SJSA1 (cell line): Measurements from ENCODE around the gene CEP128. TPM values are rescaled to one million over a fixed set of nuclear protein-coding genes. Genes with fewer than 3 reads are reported as not detected.

Experiments
- DNase-seq, 2 experiments: peaks; one replicate each; pipeline ENCODE4 v3.0.0-alpha.2; 2015 to 2020; ENCODE audit warnings: low spot score in 2 of 2, low read depth in 1 of 2
- H3K27ac ChIP-seq: fragments of 250-450 bp; sonication (Bioruptor Pico); 2 replicates; pipeline ENCODE4 v1.5.1; 2020; ENCODE audit warnings: mild to moderate bottlenecking, moderate library complexity
- H3K27me3 ChIP-seq: fragments of 250-450 bp; sonication (Bioruptor Pico); replicated peaks from 2 replicates; pipeline ENCODE4 v1.5.1; 2020; ENCODE audit warnings: mild to moderate bottlenecking, moderate library complexity
- H3K36me3 ChIP-seq: fragments of 250-450 bp; sonication (Bioruptor Pico); 2 replicates; pipeline ENCODE4 v1.5.1; 2020; ENCODE audit warnings: mild to moderate bottlenecking
- H3K4me1 ChIP-seq: fragments of 250-450 bp; sonication (Bioruptor Pico); replicated peaks from 2 replicates; pipeline ENCODE4 v1.6.1; 2021; ENCODE audit warnings: mild to moderate bottlenecking
- H3K4me3 ChIP-seq: fragments of 250-450 bp; sonication (Bioruptor Pico); 2 replicates; pipeline ENCODE4 v1.5.1; 2020; ENCODE audit warnings: mild to moderate bottlenecking
- H3K9me3 ChIP-seq: fragments of 250-450 bp; sonication (Bioruptor Pico); replicated peaks from 2 replicates; pipeline ENCODE4 v1.5.1; 2020; ENCODE audit warnings: mild to moderate bottlenecking
- total RNA-seq: library from RNA; depleted of rRNA; stranded (reverse); fragments of >200 nt; shearing (Covaris generic); gene quantifications from 2 replicates; pipeline ENCODE4 v1.2.3, GENCODE V29; 2014

The CEP128 gene
- total RNA-seq, 1 experiment from 2014 or later = 5.2 TPM

DNA sequence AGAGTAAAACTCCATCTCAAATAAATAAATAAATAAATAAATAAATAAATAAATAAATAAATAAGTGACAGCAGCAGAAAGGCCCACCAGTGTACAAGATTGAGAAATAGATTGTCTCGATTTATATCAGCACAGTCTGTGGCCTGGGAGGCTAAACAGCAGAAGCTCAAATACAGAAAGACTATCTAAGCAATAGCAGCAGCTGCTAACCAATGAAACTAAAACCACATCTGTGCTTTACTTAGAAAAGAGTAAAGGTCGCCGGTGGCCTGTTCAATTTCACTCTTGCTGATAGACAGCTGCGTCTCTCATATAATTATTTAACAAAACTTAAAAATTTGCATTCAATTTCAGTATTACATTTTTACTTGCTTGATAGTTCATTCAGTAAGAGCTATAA, 325.7 kb downstream of the CEP128 start:
- Histone ChIP-seq H3K9me3 (no peaks in the 10 kb centered on the region), H3K4me1 (0 out of 2 replicates have a peak, but pooled peaks cover 9% of the 10 kb centered on the region), H3K27me3 (no peaks in the 10 kb centered on the region), H3K27ac (no peak overlapping the region), H3K36me3 (no peaks in the 10 kb centered on the region), H3K4me3 (no peak overlapping the region)
- no peak for DNase-seq

GRCh38 chr14:80609055-80609454, 332.5 kb downstream of the CEP128 start:
- DNase-seq = no peak
- Histone ChIP-seq H3K4me3 (no peak overlapping the region), H3K27ac (no peak overlapping the region), H3K27me3 (no peaks in the 10 kb centered on the region), H3K4me1 (no peaks in the 10 kb centered on the region), H3K36me3 (no peaks in the 10 kb centered on the region), H3K9me3 (no peaks in the 10 kb centered on the region)

DNA sequence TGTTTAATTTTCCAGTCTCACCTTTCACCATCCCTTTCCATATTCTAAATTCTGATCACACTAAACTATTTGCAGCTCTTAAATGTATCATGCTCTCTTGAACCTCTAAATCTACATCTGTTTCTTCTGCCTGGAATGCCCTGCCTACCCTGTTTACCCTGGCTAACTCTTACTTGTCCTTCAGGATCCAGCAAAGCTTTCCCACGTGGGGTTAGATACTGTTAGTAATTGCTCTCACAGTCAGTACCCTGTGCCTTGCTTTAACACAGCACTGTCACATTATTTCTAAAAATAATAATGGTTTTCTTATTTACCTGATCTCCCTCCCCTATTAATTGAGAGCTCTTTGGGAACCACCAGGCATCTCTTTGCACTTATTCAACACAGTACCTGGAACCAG, 333.0 kb downstream of the CEP128 start:
- H3K9me3 ChIP-seq = no peaks in the 10 kb centered on the region
- no peaks in the 10 kb centered on the region for H3K36me3 ChIP-seq
- DNase-seq = no peak
- H3K4me3 ChIP-seq = no peak overlapping the region
- no peaks in the 10 kb centered on the region for H3K4me1 ChIP-seq
- no peak overlapping the region for H3K27ac ChIP-seq
- no peaks in the 10 kb centered on the region for H3K27me3 ChIP-seq

DNA sequence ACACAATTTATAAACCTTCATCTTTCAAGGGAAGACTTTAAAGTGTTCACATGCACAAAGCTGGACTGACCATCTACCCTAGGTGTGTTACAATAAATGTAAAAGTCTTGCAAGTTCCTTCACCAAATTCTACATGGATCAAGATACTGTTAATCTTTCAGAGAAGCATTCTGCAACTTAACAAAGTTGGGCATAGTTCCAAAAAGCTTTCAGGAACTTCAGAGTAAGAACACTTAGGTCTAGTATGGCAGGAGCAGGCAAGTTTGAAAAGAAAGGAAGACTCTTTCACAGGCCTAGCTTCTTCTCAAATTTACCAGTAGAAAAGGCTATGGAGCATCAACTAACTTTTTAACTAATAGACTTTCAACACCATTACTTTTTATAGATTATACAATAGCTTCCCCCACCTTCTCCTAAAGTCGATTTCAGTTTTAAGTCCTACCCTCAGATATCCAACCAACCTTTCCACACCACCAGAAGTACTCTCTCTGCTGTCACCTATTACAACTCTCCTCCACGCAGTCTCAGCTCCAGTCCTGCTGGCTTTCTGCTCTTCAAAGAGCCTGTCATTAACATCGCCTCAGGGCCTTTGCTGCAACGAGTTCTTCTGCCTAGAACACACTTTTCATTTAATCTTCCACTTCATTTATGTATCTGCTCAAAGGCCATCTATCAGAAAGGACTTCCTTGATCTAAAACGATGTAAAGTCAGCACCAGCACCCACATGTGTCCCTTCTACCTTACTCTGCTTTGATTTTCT, 333.9 kb downstream of the CEP128 start:
- no peaks in the 10 kb centered on the region for H3K4me1 ChIP-seq
- no peak overlapping the region for H3K27ac ChIP-seq
- H3K27me3 ChIP-seq = no peaks in the 10 kb centered on the region
- no peak for DNase-seq
- H3K36me3 ChIP-seq = no peaks in the 10 kb centered on the region
- H3K9me3 ChIP-seq = no peaks in the 10 kb centered on the region
- H3K4me3 ChIP-seq = no peak overlapping the region

DNA sequence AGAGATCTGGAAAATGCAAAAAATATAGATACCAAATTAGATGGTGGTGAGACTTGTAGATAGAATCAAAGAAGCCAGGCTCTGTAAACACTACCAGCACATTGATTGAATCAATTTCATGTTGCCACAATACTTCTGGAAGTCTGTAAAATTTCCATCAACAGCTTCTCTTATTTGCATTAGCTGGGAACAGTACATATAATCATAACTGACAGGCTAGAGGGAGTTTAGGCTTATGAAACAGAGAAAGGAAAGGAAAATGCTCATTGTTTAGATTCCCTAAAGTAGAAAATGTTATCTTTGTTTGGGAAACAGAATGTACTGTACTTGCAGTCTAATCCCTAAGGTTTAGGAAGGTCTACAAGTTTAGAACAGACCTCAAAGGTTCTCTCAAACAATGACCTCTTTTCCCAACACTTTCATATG, 335.2 kb downstream of the CEP128 start:
- no peaks in the 10 kb centered on the region for H3K27me3 ChIP-seq
- DNase-seq = no peak

GRCh38 chr14:80605536-80605935, 336.0 kb downstream of the CEP128 start:
- no peak for DNase-seq
- Histone ChIP-seq H3K27me3 (no peaks in the 10 kb centered on the region), H3K36me3 (no peaks in the 10 kb centered on the region), H3K4me1 (no peaks in the 10 kb centered on the region), H3K4me3 (no peak overlapping the region), H3K27ac (no peak overlapping the region), H3K9me3 (no peaks in the 10 kb centered on the region)

More for the DNA sequence above, 335.2 kb downstream of the CEP128 start:
- H3K9me3 ChIP-seq = no peaks in the 10 kb centered on the region
- H3K4me1 ChIP-seq = no peaks in the 10 kb centered on the region
- no peak overlapping the region for H3K4me3 ChIP-seq
- H3K36me3 ChIP-seq = no peaks in the 10 kb centered on the region
- no peak overlapping the region for H3K27ac ChIP-seq

GRCh38 chr14:80602946-80603345, 338.6 kb downstream of the CEP128 start:
- no peaks in the 10 kb centered on the region for H3K4me1 ChIP-seq
- H3K36me3 ChIP-seq = no peaks in the 10 kb centered on the region
- H3K9me3 ChIP-seq = no peaks in the 10 kb centered on the region
- no peak overlapping the region for H3K27ac ChIP-seq
- DNase-seq = no peak
- H3K27me3 ChIP-seq = no peaks in the 10 kb centered on the region
- H3K4me3 ChIP-seq = no peak overlapping the region

GRCh38 chr14:80587096-80587724, 354.3 kb downstream of the CEP128 start:
- 0 out of 2 replicates have a peak, but pooled peaks cover 2% of the 10 kb centered on the region for H3K36me3 ChIP-seq
- peaks cover 18% of the 10 kb centered on the region for H3K4me1 ChIP-seq
- H3K27ac ChIP-seq = no peak overlapping the region
- no peaks in the 10 kb centered on the region for H3K27me3 ChIP-seq
- H3K4me3 ChIP-seq = no peak overlapping the region
- no peaks in the 10 kb centered on the region for H3K9me3 ChIP-seq
- DNase-seq = peak in 1 of 2 experiments; percentile 36

- Histone ChIP-seq H3K4me1 (peaks cover 18% of the 10 kb centered on the region), H3K27me3 (no peaks in the 10 kb centered on the region), H3K36me3 (0 out of 2 replicates have a peak, but pooled peaks cover 2% of the 10 kb centered on the region), H3K4me3 (no peak overlapping the region), H3K27ac (peak overlapping the region; percentile 32; the same call in 1 of the 2 replicates), H3K9me3 (no peaks in the 10 kb centered on the region)
- no peak for DNase-seq
Observed at GRCh38 chr14:80586131-80586530, 355.4 kb downstream of the CEP128 start.

DNA sequence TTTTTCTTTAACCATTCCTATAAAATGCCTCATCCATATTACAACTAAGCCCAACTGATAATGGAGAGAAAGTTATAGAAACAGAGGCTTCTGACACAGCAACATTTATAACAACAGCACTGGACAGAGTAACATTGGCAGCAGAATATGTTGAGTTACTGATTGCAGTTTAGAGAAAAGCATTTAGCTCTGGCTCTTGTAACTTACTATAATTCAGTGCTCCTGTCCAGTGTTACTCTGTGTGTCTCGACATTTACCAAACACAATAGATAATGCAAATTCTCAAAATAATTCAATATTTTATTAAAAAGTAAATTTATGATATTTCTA, 356.1 kb downstream of the CEP128 start:
- Histone ChIP-seq H3K36me3 (0 out of 2 replicates have a peak, but pooled peaks cover 2% of the 10 kb centered on the region), H3K9me3 (no peaks in the 10 kb centered on the region), H3K4me3 (no peak overlapping the region), H3K27ac (no peak overlapping the region), H3K27me3 (no peaks in the 10 kb centered on the region), H3K4me1 (peaks cover 18% of the 10 kb centered on the region)
- DNase-seq = no peak

DNA sequence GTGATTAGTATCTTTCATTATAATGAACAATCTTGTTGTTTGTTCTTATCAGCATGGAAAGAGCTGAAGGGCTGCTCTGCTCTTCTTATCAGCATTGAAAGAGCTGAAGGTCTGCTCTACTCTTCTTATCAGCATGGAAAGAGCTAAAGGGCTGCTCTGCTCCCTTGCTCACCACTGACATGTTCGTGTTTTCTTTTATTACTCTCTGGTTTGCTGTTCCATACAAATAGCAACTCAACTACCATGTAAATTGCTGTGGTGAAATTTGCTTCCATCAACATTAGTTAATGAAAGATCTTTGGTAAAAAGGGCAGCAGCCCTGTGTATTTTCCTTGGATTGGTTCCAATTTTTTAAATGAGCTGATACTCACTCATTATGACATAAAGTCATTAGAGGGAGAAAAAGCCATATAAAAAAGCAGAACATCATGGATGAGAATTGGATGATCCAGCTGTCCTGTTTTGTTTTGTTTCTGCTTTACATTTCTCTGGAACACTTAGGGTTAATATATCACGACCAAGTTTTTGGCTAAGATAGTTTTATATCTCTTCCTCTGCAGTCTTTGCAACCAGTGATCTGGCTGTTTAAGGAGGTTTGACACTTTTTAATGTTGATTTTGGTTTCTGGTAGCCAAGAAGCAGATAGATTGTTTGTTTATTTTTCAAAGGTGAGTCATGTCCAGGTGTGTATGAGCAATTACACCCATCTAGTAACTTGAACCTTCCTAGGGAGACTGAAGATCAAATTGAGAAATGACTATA, 356.6 kb downstream of the CEP128 start:
- H3K4me1 ChIP-seq = peaks cover 18% of the 10 kb centered on the region
- DNase-seq = no peak
- no peaks in the 10 kb centered on the region for H3K27me3 ChIP-seq
- H3K4me3 ChIP-seq = no peak overlapping the region
- no peaks in the 10 kb centered on the region for H3K9me3 ChIP-seq
- no peak overlapping the region for H3K27ac ChIP-seq
- 0 out of 2 replicates have a peak, but pooled peaks cover 2% of the 10 kb centered on the region for H3K36me3 ChIP-seq

GRCh38 chr14:80577599-80577998, 363.9 kb downstream of the CEP128 start:
- no peaks in the 10 kb centered on the region for H3K36me3 ChIP-seq
- H3K27me3 ChIP-seq = no peaks in the 10 kb centered on the region
- no peaks in the 10 kb centered on the region for H3K4me1 ChIP-seq
- no peaks in the 10 kb centered on the region for H3K9me3 ChIP-seq
- no peak overlapping the region for H3K27ac ChIP-seq
- H3K4me3 ChIP-seq = no peak overlapping the region
- DNase-seq = no peak

- Histone ChIP-seq H3K4me1 (no peaks in the 10 kb centered on the region), H3K9me3 (no peaks in the 10 kb centered on the region), H3K36me3 (no peaks in the 10 kb centered on the region), H3K4me3 (no peak overlapping the region), H3K27me3 (no peaks in the 10 kb centered on the region), H3K27ac (no peak overlapping the region)
- no peak for DNase-seq
Observed at GRCh38 chr14:80576401-80576800, 365.1 kb downstream of the CEP128 start.

- Histone ChIP-seq H3K36me3 (no peaks in the 10 kb centered on the region), H3K9me3 (no peaks in the 10 kb centered on the region), H3K4me3 (no peak overlapping the region), H3K27ac (no peak overlapping the region), H3K4me1 (no peaks in the 10 kb centered on the region), H3K27me3 (no peaks in the 10 kb centered on the region)
- no peak for DNase-seq
Observed at GRCh38 chr14:80575763-80576162, 365.8 kb downstream of the CEP128 start.
